ENCODE results near the gene NDUFS2. TPM values are rescaled to one million over a fixed set of nuclear protein-coding genes. Genes with fewer than 3 reads are reported as not detected.

NDUFS2 gene
- total RNA-seq, 4 donors from 2014 or later = 206 to 260 (median 226) TPM

DNA sequence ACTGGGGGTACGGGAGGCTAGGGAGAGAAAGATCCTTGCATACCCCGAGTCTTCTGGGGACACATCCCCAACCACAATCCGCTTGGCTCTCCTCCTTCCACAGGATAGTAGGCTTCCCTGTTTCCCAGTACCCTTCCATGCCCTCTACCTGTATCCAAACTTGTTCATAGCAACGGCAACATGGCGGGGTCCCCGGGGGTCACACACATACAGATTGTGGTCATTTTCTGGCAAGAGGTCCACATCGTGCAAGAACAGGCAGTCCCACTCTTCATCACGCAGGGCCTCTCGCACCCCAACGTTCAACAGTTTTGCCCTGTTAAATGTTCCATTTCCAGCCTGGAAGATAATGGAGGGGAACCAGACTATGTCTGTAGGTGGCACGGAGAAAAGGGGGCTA lies 28.5 kb upstream of the NDUFS2 start:
- Histone ChIP-seq H3K36me3 (peaks cover 5 to 65% of the 10 kb centered on the region in 2 donors), H3K9me3 (no peaks in the 10 kb centered on the region), H3K27ac (peak overlapping the region in 3 of 4 donors; percentile 43 to 62 (median 57)), H3K27me3 (no peaks in the 10 kb centered on the region), H3K4me3 (no peak overlapping the region), H3K4me1 (peaks cover 19 to 23% of the 10 kb centered on the region in 2 donors)
- TF ChIP-seq POLR2A (IDR thresholded peaks at IDR 0.05) = no peak
- TF ChIP-seq, protein P1, sequence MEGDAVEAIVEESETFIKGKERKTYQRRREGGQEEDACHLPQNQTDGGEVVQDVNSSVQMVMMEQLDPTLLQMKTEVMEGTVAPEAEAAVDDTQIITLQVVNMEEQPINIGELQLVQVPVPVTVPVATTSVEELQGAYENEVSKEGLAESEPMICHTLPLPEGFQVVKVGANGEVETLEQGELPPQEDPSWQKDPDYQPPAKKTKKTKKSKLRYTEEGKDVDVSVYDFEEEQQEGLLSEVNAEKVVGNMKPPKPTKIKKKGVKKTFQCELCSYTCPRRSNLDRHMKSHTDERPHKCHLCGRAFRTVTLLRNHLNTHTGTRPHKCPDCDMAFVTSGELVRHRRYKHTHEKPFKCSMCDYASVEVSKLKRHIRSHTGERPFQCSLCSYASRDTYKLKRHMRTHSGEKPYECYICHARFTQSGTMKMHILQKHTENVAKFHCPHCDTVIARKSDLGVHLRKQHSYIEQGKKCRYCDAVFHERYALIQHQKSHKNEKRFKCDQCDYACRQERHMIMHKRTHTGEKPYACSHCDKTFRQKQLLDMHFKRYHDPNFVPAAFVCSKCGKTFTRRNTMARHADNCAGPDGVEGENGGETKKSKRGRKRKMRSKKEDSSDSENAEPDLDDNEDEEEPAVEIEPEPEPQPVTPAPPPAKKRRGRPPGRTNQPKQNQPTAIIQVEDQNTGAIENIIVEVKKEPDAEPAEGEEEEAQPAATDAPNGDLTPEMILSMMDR (IDR thresholded peaks at IDR 0.05 in 4 of 5, conservative IDR thresholded peaks at IDR 0.05 in 1 of 5) = no peak
- ATAC-seq (no peak), DNase-seq (no peak)
- in situ Hi-C loops (cut with MboI; ENCODE audit: low sequenced_read_pairs in 4 of 4) (loop anchor here in 1 of 4 donors (10.0 kb wide), 1 partner anchor 51 kb away; the partner anchor contains the start of genes APOA2 and TOMM40L), intact Hi-C loops (cut with DNase I; ENCODE audit: low total_unique reads) (no loop called here)

DNA sequence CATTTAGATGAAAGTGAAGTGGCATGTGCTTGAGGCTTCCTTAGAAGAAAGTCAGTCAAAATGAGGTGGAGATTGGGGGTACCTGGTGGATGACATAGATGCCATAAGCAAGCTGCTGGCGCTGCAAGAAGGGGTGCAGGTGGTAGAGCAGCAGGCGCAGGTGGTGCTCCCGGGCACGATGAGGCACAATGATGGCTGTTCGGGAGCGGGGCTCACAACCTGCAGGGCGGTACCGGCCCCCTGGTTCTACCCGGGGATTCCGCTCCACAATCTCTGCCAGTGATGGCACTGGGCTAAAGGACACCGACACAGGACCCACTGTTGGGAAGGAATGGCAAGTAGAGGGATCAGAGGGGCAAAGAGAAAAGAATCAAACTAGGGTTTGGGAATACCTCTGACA lies 27.3 kb upstream of the NDUFS2 start:
- ATAC-seq = no peak
- in situ Hi-C loops (cut with MboI; ENCODE audit: low sequenced_read_pairs in 4 of 4) = loop anchor here in 1 of 4 donors (10.0 to 25.0 kb wide), 2 partner anchors 50 to 587 kb away; partner anchors contain the start of genes APOA2, ATF6 and TOMM40L
- intact Hi-C loops (cut with DNase I; ENCODE audit: low total_unique reads) = no loop called here
- H3K27me3 ChIP-seq = no peaks in the 10 kb centered on the region
- no peak overlapping the region for H3K27ac ChIP-seq
- peaks cover 5 to 53% of the 10 kb centered on the region in 2 donors for H3K36me3 ChIP-seq
- no peak for DNase-seq
- H3K4me1 ChIP-seq = peaks cover 19 to 23% of the 10 kb centered on the region in 2 donors
- TF ChIP-seq, protein P1 (IDR thresholded peaks at IDR 0.05 in 4 of 5, conservative IDR thresholded peaks at IDR 0.05 in 1 of 5) = no peak
- TF ChIP-seq POLR2A (IDR thresholded peaks at IDR 0.05) = no peak
- no peak overlapping the region for H3K4me3 ChIP-seq
- H3K9me3 ChIP-seq = no peaks in the 10 kb centered on the region

DNA sequence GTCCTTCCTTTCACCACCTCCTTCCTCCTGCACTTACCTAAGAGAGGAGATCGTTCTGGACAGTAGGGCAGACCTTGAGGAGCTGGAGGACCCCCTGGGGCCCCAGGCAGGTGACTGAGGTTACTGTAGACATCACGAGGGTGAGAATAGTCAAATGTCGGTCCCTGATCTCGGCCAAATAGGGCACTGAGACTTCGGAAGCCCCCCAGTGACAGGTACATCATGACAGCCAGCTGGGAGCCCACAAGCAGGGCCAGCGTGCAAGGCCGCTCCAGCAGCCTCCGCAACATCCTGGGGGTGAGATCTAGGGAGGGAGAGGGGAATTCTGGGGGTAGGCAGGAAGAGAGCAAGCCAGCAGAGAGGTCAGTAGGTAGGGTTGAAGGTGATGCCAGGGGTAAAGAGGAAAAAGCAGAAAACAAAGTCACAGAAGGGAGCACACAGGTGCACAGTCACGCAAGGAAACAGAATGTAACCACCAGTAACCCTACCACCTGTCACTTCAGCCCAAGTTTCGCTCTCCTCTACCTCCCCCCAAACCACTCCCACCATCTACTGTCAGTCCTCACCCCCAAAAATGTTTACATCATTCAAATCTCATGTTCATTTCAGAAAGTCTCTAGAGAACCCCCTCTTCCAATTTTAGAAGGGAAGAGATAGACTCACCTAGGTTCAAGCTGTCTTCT lies 26.3 kb upstream of the NDUFS2 start:
- Histone ChIP-seq H3K4me3 (peak overlapping the region; percentile 72 to 92 (median 80)), H3K27me3 (no peaks in the 10 kb centered on the region), H3K4me1 (peaks cover 19 to 23% of the 10 kb centered on the region in 2 donors), H3K9me3 (no peaks in the 10 kb centered on the region), H3K27ac (peak overlapping the region; percentile 87 to 91 (median 89)), H3K36me3 (peaks cover 0 to 43% of the 10 kb centered on the region in 2 donors)
- intact Hi-C loops (cut with DNase I; ENCODE audit: low total_unique reads) (loop anchor here (1.0 kb wide), 1 partner anchor 26 kb away; the partner anchor contains the start of gene NDUFS2), in situ Hi-C loops (cut with MboI; ENCODE audit: low sequenced_read_pairs in 4 of 4) (loop anchor here in 1 of 4 donors (10.0 to 25.0 kb wide), 2 partner anchors 49 to 586 kb away; partner anchors contain the start of genes APOA2, ATF6 and TOMM40L)
- no peak for DNase-seq
- ATAC-seq = no peak
- no peak for TF ChIP-seq POLR2A (IDR thresholded peaks at IDR 0.05)
- TF ChIP-seq, protein P1 (IDR thresholded peaks at IDR 0.05 in 4 of 5, conservative IDR thresholded peaks at IDR 0.05 in 1 of 5) = no peak

DNA sequence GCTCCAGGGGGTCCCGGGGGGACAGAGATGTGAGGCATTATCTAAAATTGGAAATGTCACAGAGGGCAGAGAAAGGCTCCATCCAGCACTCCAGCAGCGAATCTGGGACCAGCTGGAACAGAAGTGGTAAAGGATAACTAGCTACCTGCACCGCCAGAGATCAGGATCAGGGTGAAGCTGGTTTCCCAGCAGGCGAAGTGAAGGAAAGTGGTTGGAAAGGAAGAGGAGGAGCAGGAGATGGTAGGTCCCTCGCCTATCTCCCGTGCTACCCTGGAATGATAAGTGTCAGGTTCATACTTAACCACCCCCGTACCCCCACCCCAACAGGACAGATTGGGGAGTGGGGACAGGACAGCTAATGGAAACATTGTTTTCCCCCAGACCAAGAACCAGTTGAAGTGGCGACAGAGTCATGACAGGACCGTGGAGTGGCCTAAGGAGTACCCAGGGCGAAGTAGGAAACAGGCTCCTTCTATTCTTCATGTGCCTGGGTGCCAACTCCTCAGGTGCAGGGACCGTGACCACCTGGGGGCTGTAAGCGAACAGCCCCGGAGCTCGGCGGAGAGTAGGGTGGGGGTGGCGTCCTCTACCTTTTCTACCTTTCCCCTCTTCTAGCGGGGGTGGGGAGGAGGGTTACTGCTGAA lies 25.6 kb upstream of the NDUFS2 start:
- ATAC-seq = peak; percentile 8 to 16
- intact Hi-C loops (cut with DNase I; ENCODE audit: low total_unique reads) = loop anchor here (1.0 kb wide), 2 partner anchors 10 to 26 kb away; partner anchors contain the start of genes NDUFS2 and PPOX

More for the DNA sequence above, 25.6 kb upstream of the NDUFS2 start:
- Histone ChIP-seq H3K4me1 (peaks cover 19 to 23% of the 10 kb centered on the region in 2 donors), H3K9me3 (no peaks in the 10 kb centered on the region), H3K27me3 (no peaks in the 10 kb centered on the region), H3K36me3 (peaks cover 0 to 36% of the 10 kb centered on the region in 2 donors), H3K27ac (peak overlapping the region; percentile 87 to 91 (median 89)), H3K4me3 (peak overlapping the region; percentile 72 to 92 (median 80))
- in situ Hi-C loops (cut with MboI; ENCODE audit: low sequenced_read_pairs in 4 of 4) = loop anchor here in 1 of 4 donors (10.0 to 25.0 kb wide), 2 partner anchors 48 to 586 kb away; partner anchors contain the start of genes APOA2, ATF6 and TOMM40L
- DNase-seq = no peak
- no peak for TF ChIP-seq POLR2A (IDR thresholded peaks at IDR 0.05)
- TF ChIP-seq, protein P1 (IDR thresholded peaks at IDR 0.05 in 4 of 5, conservative IDR thresholded peaks at IDR 0.05 in 1 of 5) = no peak

Data from gastrocnemius medialis (tissue), 4 donors.